H1 (cell line): ENCODE data around the gene DIAPH2. TPM values are rescaled to one million over a fixed set of nuclear protein-coding genes. Genes with fewer than 3 reads are reported as not detected.

Experiments used
- CHD1 ChIP-seq: IDR thresholded peaks from 2 replicates; pipeline ENCODE4 v1.6.1; 2012; ENCODE audit warnings: low read depth, low read length, improper control_type of control experiment
- polyA plus RNA-seq, 7 experiments: library from polyadenylated mRNA; depleted of rRNA in 3 of 7; stranded (reverse) in 5 of 7; unstranded in 2 of 7; fragments of >200 nt in 5 of 7; fragments of 200-250 nt in 2 of 7; gene quantifications; 1 replicate in 5 of 7; 2 replicates in 1 of 7; 4 replicates in 1 of 7; pipeline versions ENCODE4 v1.2.1 to v1.2.3, GENCODE V29; 2011 to 2013; ENCODE audit warnings: missing spikeins in 2 of 7, mixed read lengths in 2 of 7
- total RNA-seq: library from RNA; stranded (reverse); fragmentation: NEBNext Ultra II Directional; extraction: Animal tissue kit (Norgen Biotek cat#: 25700); gene quantifications from 2 replicates; pipeline ENCODE4 v1.2.1, GENCODE V29; 2021

Gene DIAPH2
- total and polyA plus RNA-seq, 2 of the 8 experiments (the other 6 are each of a cell fraction or from before 2014, with no cell fraction given), result 4.4 to 24.3 TPM

DNA sequence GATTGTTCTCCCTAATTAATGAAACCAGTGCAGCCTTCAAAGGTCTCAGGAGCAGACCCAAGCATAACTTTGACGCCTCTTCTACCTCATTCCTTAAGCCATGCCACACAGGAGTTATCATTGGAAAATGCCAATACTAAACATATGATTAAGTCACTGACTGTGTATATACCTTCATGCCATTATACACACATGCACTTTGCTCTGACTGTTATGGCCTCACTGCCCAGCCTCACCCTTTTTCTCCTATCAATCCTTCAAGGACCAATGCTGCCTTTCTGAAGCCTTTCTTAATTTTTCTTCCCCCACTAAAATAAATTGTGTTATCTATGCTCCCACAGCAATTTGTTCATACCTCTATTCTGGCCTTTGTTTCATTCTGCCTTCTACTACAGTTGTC lies 924.7 kb downstream of the DIAPH2 start (continued):
- TF ChIP-seq CHD1, result no peak
